Prostate gland (tissue), 2 donors: ENCODE measurements around the gene ZNF681.

Experiments used
- POLR2A ChIP-seq: fragments of 450-650 bp; IDR thresholded peaks from one replicate; pipeline ENCODE4 v1.6.1; 2016; ENCODE audit warnings: antibody characterized with exemption, mild to moderate bottlenecking
- POLR2AphosphoS5 ChIP-seq: sonication (generic); formaldehyde crosslinking; IDR thresholded peaks from one replicate; pipeline ENCODE4 v1.6.1; 2017; ENCODE audit warnings: antibody characterized with exemption
- TF ChIP-seq, protein P1 (sequence below), 4 experiments: fragments of 200-600 bp in 2 of 4; fragments of 450-650 bp in 2 of 4; sonication (generic) in 2 of 4; IDR thresholded peaks; 1 replicate in 3 of 4; 2 replicates in 1 of 4; pipeline ENCODE4 v1.5.1; 2016 to 2019; ENCODE audit warnings: antibody characterized with exemption in 4 of 4, mild to moderate bottlenecking in 2 of 4, moderate library complexity in 2 of 4

DNA sequence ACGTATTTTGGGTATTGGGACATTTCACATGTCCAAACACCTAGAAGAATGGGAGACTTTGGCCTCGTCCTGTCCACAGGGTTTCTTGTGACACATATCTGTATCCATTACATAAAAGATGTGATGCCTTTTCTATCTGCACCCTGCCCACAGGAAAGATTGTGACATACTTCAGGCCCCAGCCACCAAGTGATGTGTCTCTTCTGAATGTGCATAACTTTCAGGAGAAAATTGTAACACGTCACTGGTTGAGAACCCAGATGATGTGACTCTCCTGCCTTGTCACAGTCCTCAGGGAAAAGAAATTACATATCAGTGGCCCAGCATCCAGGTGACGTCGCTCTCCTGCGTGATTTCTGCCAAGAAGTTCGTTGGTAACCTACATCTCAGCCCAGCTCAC lies 21.0 kb upstream of the ZNF681 start:
- TF ChIP-seq, protein P1, sequence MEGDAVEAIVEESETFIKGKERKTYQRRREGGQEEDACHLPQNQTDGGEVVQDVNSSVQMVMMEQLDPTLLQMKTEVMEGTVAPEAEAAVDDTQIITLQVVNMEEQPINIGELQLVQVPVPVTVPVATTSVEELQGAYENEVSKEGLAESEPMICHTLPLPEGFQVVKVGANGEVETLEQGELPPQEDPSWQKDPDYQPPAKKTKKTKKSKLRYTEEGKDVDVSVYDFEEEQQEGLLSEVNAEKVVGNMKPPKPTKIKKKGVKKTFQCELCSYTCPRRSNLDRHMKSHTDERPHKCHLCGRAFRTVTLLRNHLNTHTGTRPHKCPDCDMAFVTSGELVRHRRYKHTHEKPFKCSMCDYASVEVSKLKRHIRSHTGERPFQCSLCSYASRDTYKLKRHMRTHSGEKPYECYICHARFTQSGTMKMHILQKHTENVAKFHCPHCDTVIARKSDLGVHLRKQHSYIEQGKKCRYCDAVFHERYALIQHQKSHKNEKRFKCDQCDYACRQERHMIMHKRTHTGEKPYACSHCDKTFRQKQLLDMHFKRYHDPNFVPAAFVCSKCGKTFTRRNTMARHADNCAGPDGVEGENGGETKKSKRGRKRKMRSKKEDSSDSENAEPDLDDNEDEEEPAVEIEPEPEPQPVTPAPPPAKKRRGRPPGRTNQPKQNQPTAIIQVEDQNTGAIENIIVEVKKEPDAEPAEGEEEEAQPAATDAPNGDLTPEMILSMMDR (IDR thresholded peaks at IDR 0.05): no peak
- TF ChIP-seq POLR2A (no peak), POLR2AphosphoS5 (no peak)
